DLD1 (cell line): Measurements from ENCODE around the gene SCGB1D4.
"Not testable (repeated sequence)": the region's sequence is repeated elsewhere in the genome, so short reads cannot be mapped to it uniquely, and the experiment has no call there.

Experiments
- in situ Hi-C: cut with HindIII; loops from 2 replicates; pipeline ENCODE4 v1.10.0; 2017; ENCODE audit warnings: low sequenced_read_pairs

The SCGB1D4 gene, protein sequence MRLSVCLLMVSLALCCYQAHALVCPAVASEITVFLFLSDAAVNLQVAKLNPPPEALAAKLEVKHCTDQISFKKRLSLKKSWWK

DNA sequence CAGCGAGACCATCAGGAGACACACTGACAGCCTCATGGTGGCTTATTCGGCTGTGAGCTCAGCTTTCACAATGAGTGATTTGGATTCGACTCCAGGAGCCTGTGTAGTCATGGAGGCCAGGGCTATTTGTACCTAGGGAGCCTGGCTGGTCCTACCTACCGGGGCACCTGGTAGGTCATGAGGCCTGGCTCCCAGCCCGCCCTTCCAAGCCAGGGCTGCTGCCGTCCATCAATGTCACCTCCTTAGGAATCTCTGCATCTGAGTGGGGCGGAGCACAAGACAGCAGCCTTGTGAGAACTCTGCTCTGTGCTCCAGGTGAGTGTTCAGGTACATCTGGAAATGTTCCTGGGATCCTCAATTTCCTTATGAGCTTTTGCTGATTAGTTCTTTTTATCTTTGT, at the start of gene SCGB1D4:
TSS of gene SCGB1D4 (minus strand) at position 101 of the 400 bp plus-strand sequence. CDS start at position 36, 65 bp downstream.
- in situ Hi-C loops, result no loop called here

DNA sequence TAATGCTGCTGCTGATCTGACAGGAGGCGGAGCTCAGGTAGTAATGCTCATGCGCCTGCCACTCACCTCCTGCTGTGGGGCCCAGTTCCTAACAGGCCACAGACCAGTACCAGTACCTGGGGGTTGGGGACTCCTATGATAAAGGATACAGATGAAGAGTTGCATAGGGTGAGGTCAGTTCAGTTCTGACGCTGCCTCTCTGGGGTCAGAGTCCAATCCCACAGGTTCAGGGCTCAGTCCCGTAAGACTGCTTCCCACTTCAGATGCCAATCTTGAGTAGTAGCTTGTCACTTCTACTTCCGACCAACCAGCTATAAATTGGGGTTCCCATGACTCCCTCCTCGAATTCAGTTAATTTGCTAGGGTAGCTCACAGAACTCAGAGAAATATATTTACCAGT, 47.0 kb upstream of the SCGB1D4 start:
- in situ Hi-C loops, result no loop called here

DNA sequence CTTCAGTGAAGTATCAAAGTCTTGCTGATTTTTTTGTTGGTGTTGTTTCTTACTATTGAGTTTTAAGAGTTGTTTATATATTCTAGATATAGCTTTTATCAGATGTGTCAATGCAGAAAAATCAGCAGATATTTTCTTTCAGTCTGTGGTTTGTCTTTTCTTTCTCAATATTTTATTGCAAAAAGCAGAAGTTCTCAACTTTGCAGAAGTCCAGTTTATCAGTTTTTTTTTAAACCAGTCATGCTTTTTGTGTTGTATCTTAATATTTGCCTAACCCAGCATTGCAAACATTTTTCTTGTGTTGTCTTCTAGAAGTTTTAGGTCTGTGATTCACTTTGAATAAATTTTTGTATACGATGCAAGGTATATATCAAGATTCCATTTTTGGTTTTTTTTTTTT, 45.3 kb upstream of the SCGB1D4 start:
- in situ Hi-C loops, result no loop called here

DNA sequence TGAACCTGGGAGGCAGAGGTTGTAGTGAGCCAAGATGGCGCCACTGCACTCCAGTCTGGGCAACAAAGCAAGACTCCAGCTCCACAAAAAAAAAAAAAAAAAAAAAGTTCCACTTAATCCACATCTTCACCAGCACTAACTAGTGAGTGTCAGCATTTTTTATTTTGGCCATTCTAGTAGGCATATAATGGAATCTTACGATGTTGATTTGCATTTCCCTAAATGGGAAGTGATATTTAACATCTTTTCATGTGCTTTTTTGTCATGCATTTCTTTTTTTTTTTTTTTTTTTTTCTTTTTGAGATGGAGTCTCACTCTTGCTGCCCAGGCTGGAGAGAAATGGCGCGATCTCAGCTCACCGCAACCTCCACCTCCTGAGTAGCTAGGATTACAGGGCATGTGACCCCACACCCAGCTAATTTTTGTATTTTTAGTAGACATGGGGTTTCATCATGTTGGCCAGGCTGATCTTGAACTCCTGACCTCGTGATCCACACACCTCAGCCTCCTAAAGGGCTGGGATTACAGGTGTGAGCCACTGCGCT, 44.8 kb upstream of the SCGB1D4 start:
- in situ Hi-C loops, result not testable (repeated sequence)

DNA sequence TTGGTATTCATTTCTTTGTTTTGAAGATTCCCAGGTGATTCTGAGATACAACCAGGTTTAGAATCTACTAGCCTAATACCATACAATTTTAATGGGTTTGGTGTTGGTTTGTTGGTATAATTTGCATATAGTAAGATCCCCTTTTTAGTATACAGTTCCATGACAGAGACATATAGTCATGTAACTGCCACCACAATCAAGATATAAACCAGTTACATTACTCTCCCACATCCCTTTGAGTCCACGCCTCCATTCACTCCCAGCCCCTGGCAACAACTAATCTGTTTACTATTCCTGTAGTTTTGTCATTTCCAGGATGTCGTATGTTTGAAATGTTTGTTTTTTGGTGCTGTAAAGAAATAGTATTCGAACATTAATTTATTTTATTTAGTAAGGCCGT, 42.7 kb upstream of the SCGB1D4 start:
- in situ Hi-C loops, result no loop called here

DNA sequence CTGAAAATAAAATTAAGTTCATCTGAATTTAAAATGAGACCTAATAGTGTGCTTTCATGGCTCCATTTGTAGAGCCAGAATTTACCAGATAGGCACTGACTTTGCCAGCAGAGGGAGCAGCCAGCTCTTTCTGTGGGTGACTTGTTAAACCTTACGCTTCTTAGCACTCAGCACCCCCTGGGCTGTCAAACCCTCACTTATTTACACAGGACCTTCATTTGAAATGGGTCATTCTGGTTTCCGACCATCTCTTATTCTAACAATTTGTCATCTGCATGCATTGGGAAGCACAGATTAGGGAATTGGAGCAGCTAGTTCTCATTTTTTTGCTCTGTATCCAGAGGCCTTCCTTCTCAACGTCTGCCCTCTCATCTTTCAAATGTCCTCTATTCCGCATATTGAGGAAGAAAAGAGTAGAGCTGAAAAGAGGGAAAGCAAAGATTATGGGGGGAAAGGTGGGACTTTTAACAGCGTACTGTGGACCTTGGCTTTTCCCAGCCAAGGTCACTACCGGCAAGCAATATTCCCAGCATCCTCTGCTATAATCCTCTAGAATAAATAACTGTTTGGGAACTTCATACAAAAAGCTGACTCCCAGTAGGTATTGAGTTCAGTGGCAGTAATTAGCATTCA, 41.5 kb upstream of the SCGB1D4 start:
- in situ Hi-C loops, result no loop called here

DNA sequence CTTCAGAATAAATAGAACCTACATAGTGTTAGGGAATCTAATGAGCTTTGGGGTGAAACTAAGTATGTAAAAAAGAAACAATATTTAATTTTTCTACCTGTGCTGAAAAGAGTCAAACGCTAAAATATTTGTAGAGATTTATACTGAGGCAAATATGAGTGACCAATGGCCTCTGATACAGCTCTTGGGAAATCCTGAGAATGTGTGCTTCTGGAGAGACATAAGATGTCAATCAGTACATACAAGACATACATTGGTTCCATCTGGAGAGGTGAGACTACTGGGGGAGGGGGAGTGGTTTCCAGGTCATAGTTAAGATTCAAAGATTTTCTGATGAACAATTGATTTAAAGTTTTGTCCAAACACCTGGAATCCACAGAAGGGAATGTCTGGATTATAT, 39.3 kb upstream of the SCGB1D4 start:
- in situ Hi-C loops, result no loop called here

DNA sequence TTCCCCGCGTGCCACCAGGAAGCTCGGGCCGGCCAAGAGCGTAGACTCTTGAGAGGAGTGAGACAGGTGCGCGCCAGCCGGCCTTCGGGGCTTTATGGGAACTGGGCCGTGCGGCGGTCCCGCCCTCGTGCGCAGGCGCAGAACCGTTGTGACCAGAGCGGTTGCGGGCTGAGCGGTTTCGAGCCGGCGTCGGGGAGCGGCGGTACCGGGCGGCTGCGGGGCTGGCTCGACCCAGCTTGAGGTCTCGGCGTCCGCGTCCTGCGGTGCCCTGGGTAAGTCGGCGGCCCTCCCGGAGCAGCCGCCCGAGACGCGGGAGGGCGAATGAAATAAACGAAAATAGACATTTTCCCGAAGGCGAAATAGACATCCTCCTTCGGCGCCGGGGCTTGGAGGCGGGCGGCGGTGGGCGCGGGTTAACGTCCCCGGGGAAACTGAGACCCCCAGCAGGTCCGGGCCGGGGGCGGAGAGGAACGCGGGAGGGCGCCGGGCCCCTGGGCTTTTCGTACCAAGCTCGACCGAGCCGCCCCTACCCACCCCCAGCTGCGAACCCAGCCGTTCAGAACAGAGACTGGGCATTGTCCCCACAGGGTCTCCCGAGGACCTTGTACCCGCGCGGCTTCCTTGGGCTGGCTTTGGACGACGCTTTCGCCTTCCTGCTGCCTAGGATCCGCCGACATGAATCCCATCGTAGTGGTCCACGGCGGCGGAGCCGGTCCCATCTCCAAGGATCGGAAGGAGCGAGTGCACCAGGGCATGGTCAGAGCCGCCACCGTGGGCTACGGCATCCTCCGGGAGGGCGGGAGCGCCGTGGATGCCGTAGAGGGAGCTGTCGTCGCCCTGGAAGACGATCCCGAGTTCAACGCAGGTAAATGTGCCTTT, 38.7 kb upstream of the SCGB1D4 start, which contains the start of gene ASRGL1:
TSS of gene ASRGL1 (plus strand) at position 146 of the 879 bp plus-strand sequence. CDS start at position 676, 530 bp downstream.
- in situ Hi-C loops, result no loop called here

DNA sequence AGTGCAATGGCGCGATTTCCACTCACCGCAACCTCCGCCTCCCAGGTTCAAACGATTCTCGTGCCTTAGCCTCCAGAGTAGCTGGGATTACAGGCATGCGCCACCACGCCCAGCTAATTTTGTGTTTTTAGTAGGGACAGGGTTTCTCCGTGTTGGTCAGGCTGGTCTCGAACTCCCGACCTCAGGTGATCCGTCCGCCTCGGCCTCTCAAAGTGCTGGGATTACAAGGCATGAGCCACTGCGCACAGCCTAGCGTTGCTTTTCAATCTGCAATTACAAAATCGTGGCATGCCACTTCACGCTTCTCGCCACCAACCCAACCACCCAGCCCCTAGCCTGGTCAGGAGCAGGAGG, 38.1 kb upstream of the SCGB1D4 start:
- in situ Hi-C loops, result not testable (repeated sequence)

DNA sequence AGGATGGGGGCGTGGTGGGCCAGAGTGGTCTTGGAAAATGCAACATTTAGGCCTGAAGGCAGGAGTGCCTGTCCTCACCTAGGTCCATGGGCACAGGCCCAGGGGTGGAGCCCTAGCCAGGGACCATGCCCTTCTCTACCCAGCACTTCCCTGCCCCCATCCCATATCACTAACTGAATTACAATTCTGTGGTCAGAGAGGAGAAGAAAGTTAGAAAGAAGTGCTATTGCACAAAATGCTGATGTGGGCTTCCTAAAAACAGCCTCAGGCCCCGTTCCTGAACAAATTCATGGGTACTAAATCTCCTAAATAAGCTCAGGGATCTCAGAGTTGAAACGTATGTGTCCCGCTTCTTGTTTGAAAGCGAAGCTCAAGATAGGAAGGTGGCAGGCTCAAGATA, 34.9 kb upstream of the SCGB1D4 start:
- in situ Hi-C loops, result no loop called here

DNA sequence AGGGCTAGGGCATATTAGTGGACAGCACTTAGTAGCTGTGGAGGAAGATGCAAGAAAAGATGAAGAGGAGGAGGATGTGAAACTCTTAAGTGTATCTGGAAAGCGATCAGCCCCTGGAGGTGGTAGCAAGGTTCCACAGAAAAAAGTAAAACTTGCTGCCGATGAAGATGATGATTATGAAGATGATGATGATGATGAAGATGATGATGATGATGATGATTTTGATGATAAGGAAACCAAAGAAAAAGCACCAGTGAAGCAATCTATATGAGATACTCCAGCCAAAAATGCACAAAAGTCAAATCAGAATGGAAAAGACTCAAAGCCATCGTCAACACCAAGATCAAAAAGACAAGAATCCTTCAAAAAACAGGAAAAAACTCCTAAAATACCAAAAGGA, 32.4 kb upstream of the SCGB1D4 start:
- in situ Hi-C loops, result not testable (repeated sequence)

DNA sequence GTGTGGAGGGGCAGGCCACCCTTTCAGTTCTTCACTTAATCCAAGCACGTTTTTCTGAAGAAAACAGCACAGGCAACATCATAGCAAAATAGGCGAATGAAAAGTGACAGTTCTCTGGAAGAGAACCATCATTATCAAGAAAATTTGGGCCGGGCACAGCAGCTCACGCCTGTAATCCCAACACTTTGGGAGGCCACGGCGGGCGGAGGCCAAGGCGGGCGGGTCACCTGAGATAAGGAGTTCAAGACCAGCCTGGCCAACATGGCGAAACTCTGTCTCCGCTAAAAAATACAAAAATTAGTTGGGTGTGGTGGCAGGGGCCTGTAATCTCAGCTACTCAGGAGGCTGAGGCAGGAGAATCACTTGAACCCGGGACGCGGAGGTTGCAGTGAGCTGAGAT, 28.7 kb upstream of the SCGB1D4 start:
- in situ Hi-C loops, result not testable (repeated sequence)

DNA sequence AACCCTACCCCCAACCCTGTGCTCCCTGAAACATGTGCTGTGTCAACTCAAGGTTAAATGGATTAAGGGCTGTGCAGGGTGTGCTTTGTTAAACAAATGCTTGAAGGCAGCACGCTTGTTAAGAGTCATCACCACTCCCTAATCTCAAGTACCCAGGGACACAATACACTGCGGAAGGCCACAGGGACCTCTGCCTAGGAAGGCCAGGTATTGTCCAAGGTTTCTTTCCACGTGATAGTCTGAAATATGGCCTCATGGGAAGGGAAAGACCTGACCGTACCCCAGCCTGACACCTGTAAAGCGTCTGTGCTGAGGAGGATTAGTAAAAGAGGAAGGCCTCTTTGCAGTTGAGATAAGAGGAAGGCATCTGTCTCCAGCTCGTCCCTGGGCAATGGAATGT, 27.8 kb upstream of the SCGB1D4 start:
- in situ Hi-C loops, result not testable (repeated sequence)

DNA sequence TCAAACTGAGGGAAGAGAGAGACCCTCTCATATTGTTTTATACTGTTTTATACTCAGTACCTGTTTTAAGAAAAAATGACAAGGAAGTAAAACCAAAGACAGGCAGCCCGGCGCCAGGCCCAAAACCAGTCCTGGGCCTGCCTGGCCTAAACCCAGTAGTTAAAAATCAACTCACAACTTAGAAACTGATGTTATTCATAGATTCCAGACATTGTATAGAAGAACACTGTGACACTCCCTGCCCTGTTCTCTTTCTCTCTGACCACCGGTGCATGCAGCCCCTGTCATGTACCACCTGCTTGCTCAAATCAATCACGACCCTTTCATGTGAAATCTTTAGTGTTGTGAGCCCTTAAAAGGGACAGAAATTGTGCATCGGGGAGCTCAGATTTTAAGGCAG, 26.9 kb upstream of the SCGB1D4 start:
- in situ Hi-C loops, result not testable (repeated sequence)

DNA sequence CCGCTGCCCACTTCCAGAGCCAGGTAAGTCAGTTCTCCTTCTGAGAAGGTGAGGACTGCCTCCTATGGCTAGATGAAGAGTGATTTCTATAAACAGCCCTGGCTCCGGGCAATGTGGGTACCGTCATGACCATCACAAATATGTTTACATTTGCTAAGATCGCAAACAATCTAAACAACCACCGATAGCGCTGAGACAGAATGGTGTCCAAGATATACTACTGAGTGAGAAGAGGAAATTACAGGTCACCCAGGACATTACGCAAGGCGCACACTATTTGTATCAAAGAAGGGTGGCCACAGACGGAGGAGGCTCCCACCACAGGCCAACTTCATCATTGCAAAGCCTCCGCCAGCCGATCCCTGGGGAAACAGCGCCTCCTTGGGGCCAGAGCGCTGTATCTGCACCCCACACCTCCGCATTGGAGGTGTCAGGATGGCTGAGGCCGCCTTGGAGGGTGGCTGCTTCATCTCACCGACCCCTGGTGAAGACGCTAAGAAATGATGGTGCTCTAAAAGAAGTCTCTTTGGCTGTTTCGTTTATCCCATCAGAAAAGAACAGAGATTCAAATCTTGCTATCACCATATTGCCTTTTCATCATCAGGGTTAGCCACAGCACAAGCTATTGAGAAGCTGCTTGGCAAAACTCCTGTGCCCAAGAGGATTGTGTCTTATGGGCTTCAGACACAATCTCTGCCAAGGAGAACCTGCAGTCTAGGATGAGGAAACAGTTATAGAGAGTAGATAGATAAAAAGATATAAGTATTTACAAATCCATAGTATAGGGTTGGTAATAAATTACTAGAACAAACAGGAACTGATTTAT, 26.1 kb upstream of the SCGB1D4 start:
- in situ Hi-C loops, result no loop called here

DNA sequence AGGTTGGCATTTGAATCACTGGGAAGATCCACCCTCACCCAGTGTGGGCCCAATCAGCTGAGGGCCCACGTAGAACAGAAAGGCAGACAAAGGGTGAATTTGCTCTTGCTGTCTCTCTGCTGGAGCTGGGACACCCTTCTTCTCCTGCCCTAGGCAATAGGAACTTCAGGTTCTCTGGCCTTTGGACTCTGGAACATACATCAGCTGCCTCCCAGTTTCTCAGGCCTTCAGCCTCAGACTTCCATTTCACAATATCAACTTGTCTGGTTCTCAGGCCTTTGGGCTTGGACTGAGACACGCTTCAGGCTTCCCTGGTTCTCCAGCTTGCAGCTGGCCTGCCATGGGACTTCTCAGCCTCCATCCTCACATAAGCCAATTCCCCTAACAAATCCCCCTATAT, 23.6 kb upstream of the SCGB1D4 start:
- in situ Hi-C loops, result no loop called here

DNA sequence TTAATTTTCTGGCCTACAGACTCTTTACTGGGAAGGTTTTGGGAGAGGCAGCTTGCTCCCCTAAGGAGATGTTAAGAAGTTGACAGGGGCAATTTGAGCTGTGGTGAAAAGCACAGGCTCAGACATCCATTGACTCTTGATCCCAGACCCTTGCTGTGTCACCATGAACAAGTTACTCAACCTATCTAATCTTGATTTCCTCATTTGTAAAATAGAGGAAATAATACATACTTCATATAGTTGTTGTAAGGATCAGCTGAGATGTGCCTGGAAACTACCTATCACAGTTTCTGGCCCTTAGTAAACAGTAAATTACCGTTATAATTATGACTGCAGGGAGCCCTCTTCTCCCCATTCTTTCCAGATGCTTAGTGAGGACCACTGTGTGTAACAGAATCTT, 16.6 kb upstream of the SCGB1D4 start:
- in situ Hi-C loops, result no loop called here

DNA sequence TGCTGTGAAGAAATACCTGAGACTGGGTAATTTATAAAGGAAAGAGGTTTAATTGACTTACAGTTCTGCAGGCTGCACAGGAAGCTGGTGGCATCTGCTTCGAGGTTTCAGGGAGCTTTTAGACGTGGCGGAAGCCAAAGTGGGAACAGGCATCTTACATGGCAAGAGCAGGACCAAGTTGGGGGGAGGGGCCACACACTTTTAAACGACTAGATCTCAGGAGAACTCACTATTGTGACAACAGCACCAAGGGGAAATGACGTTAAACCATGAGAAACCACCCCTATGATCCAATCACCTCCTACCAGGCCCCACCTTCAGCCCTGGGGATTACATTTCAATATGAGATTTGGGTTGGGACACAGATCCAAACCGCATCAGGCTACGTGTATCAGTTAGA, 11.1 kb upstream of the SCGB1D4 start:
- in situ Hi-C loops, result no loop called here

DNA sequence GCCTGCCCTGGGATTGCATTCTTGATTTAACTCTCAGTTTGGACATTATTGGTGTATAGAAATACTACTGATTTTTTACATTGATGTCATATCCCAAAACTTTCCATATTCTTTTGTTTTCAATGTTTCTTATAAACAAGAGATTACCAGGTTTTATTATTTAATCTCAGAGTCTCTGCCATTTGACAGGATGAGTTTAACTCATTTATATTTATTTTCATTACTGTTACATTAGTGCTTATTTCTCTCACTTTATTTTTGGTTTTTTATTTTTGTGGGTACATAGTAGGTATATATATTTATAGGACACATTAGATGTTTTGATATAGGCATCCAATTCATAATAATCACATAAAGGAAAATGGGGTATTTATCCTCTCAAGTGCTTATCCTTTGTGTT, 9.1 kb upstream of the SCGB1D4 start:
- in situ Hi-C loops, result no loop called here

DNA sequence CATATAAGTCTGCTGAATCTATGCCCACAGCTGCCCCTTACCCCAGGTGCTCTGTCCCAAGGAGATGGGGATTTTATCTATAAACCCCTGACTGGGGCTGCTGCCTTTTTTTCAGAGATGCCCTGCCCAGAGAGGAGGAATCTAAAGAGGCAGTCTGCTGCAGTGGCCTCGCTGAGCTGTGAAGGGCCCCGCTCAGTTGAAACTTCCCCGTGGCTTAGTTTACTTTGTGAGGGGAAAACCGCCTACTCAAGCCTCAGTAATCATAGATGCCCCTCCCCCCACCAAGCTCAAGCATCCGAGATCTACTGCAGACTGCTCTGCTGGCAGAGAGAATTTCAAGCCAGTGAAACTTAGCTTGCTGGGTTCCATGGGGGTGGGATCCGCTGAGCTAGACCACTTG, 7.4 kb upstream of the SCGB1D4 start:
- in situ Hi-C loops, result no loop called here

DNA sequence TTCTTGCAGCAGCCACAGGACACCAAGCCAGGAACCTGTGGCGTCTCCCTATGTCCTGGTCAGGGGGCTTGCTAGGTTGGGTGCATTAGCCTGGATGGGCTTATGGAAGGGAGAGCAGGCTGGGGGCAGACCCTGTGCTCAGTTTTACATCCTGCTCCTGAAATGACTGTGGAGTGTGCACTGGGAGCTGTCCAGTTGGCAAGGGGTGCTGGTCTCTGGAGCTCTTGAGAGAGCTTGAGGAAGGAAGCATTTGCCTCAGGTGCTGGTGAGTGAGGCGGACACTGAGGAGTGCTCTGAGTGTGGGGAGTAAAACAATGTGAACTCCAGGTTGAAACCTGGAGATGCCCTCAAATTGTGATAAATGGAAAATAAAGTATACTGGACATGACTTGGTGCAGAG, 3.4 kb downstream of the SCGB1D4 start:
- in situ Hi-C loops, result no loop called here
